HG02884 (cell line): Measurements from ENCODE around the gene GLCE.
"Not testable (repeated sequence)": the region's sequence is repeated elsewhere in the genome, so short reads cannot be mapped to it uniquely, and the experiment has no call there.

ENCODE experiments used
- ATAC-seq: cut with Tn5 transposase; IDR thresholded peaks from one replicate; pipeline ENCODE4 v1.9.1; 2021; ENCODE audit warnings: mild to moderate bottlenecking, moderate library complexity; ENCODE audit not compliant: unreplicated experiment

The GLCE gene

GRCh38 chr15:69293741-69294615 is 133.5 kb downstream of the GLCE start:
- ATAC-seq: no peak

- ATAC-seq: no peak
Measured at GRCh38 chr15:69296606-69297005, 136.2 kb downstream of the GLCE start.

- no peak for ATAC-seq
Measured at GRCh38 chr15:69297642-69298353, 137.4 kb downstream of the GLCE start.

- ATAC-seq: no peak
Measured at GRCh38 chr15:69298354-69298696, 137.9 kb downstream of the GLCE start.

GRCh38 chr15:69298697-69299441 is 138.4 kb downstream of the GLCE start, which contains the start of gene PAQR5:
PAQR5 (plus strand) TSS chr15:69298912; CDS start chr15:69360081, 61,169 bp downstream.
- ATAC-seq: no peak

- ATAC-seq: no peak
Measured at GRCh38 chr15:69299451-69299886, 139.0 kb downstream of the GLCE start.

- ATAC-seq: no peak
Measured at GRCh38 chr15:69299943-69300588, 139.6 kb downstream of the GLCE start.

- not testable (repeated sequence) for ATAC-seq
Measured at GRCh38 chr15:69301101-69301500, 140.7 kb downstream of the GLCE start.

GRCh38 chr15:69302087-69302486 is 141.7 kb downstream of the GLCE start:
- not testable (repeated sequence) for ATAC-seq

GRCh38 chr15:69302929-69303328 is 142.5 kb downstream of the GLCE start:
- no peak for ATAC-seq

GRCh38 chr15:69303337-69304181 is 143.1 kb downstream of the GLCE start:
- ATAC-seq: no peak

- ATAC-seq: no peak
Measured at GRCh38 chr15:69304182-69304545, 143.7 kb downstream of the GLCE start.

GRCh38 chr15:69305204-69305931 is 144.9 kb downstream of the GLCE start:
- no peak for ATAC-seq

- no peak for ATAC-seq
Measured at GRCh38 chr15:69305933-69306568, 145.6 kb downstream of the GLCE start.

- no peak for ATAC-seq
Measured at GRCh38 chr15:69307939-69308338, 147.5 kb downstream of the GLCE start.

- no peak for ATAC-seq
Measured at GRCh38 chr15:69308949-69309348, 148.5 kb downstream of the GLCE start.

- no peak for ATAC-seq
Measured at GRCh38 chr15:69311319-69311721, 150.9 kb downstream of the GLCE start.

- no peak for ATAC-seq
Measured at GRCh38 chr15:69313432-69314000, 153.1 kb downstream of the GLCE start.
